DND-41 (cell line): ENCODE results near the gene CCDC80.

Experiments
- ATAC-seq: fragments of 200-7000 bp; cut with Tn5 transposase; 3 replicates; pipeline ENCODE4 v1.9.1; 2021; ENCODE audit warnings: low read depth; ENCODE audit not compliant: insufficient read depth
- DNase-seq: peaks from one replicate; pipeline ENCODE4 v3.0.0-alpha.2; 2020
- H2AFZ ChIP-seq: 2 replicates; pipeline ENCODE4 v1.6.0; 2012; ENCODE audit warnings: low read depth, low read length
- H3K27ac ChIP-seq: 2 replicates; pipeline ENCODE4 v1.5.1; 2012; ENCODE audit warnings: low read length, inconsistent platforms
- H3K27me3 ChIP-seq: fragments of 200-600 bp; sonication (generic); 2 replicates; pipeline ENCODE4 v1.6.0; 2012; ENCODE audit warnings: low read length, mild to moderate bottlenecking, inconsistent platforms; ENCODE audit not compliant: insufficient read depth, poor library complexity
- H3K36me3 ChIP-seq: 2 replicates; pipeline ENCODE4 v1.5.1; 2012; ENCODE audit warnings: low read length, inconsistent platforms; ENCODE audit not compliant: insufficient read depth
- H3K4me1 ChIP-seq: 2 replicates; pipeline ENCODE4 v1.5.1; 2012; ENCODE audit warnings: mild to moderate bottlenecking, low read length; ENCODE audit not compliant: insufficient read depth
- H3K4me2 ChIP-seq: 2 replicates; pipeline ENCODE4 v1.6.0; 2012; ENCODE audit warnings: mild to moderate bottlenecking, moderate library complexity, low read length, inconsistent platforms; ENCODE audit not compliant: insufficient read depth
- H3K4me3 ChIP-seq, 2 experiments: fragments of 200-600 bp in 1 of 2; shearing (Covaris generic) in 1 of 2; 2 replicates each; pipeline ENCODE4 v1.5.1; 2012 to 2016; ENCODE audit warnings: inconsistent platforms in 2 of 2, low read length in 2 of 2, mild to moderate bottlenecking in 2 of 2, low read depth in 1 of 2, moderate library complexity in 1 of 2
- H3K79me2 ChIP-seq: 2 replicates; pipeline ENCODE4 v1.6.0; 2012; ENCODE audit warnings: low read length, inconsistent platforms; ENCODE audit not compliant: insufficient read depth
- H3K9ac ChIP-seq: 2 replicates; pipeline ENCODE4 v1.6.0; 2012; ENCODE audit warnings: low read depth, mild to moderate bottlenecking, inconsistent platforms, low read length, moderate library complexity
- H3K9me3 ChIP-seq: 2 replicates; pipeline ENCODE4 v1.5.1; 2012; ENCODE audit warnings: low read length, moderate library complexity, mild to moderate bottlenecking, inconsistent platforms; ENCODE audit not compliant: insufficient read depth, severe bottlenecking
- H4K20me1 ChIP-seq: 2 replicates; pipeline ENCODE4 v1.6.0; 2012; ENCODE audit warnings: low read length; ENCODE audit not compliant: insufficient read depth
- CTCF ChIP-seq: IDR thresholded peaks from 2 replicates; pipeline ENCODE4 v1.5.1; 2012; ENCODE audit warnings: borderline replicate concordance, low read length, moderate library complexity, mild to moderate bottlenecking; ENCODE audit not compliant: poor library complexity, severe bottlenecking; ENCODE audit errors: extremely low read depth
- EZH2 ChIP-seq: IDR thresholded peaks from 3 replicates; pipeline ENCODE4 v1.6.1; 2012; ENCODE audit warnings: borderline replicate concordance, low read depth, mild to moderate bottlenecking, moderate library complexity, low read length, inconsistent platforms; ENCODE audit not compliant: severe bottlenecking

The CCDC80 gene

GRCh38 chr3:112633757-112634156 is 7.2 kb downstream of the CCDC80 start:
- TF ChIP-seq CTCF = no peak
- no peak for TF ChIP-seq EZH2
- no peaks in the 10 kb centered on the region for H3K79me2 ChIP-seq
- H3K4me1 ChIP-seq = no peaks in the 10 kb centered on the region
- no peak overlapping the region for H3K4me3 ChIP-seq
- ATAC-seq = no peak
- H3K27ac ChIP-seq = no peak overlapping the region
- no peak for DNase-seq
- H3K9me3 ChIP-seq = no peaks in the 10 kb centered on the region
- no peak overlapping the region for H3K4me2 ChIP-seq
- no peak overlapping the region for H3K9ac ChIP-seq
- H3K36me3 ChIP-seq = no peaks in the 10 kb centered on the region
- no peaks in the 10 kb centered on the region for H4K20me1 ChIP-seq
- H2AFZ ChIP-seq = no peak overlapping the region
- peaks cover 6% of the 10 kb centered on the region for H3K27me3 ChIP-seq

GRCh38 chr3:112633191-112633590 is 7.8 kb downstream of the CCDC80 start:
- Histone ChIP-seq H3K27ac (no peak overlapping the region), H2AFZ (no peak overlapping the region), H3K4me1 (no peaks in the 10 kb centered on the region), H3K27me3 (peaks cover 6% of the 10 kb centered on the region), H3K79me2 (no peaks in the 10 kb centered on the region), H3K4me2 (no peak overlapping the region), H3K36me3 (no peaks in the 10 kb centered on the region), H4K20me1 (no peaks in the 10 kb centered on the region), H3K4me3 (no peak overlapping the region), H3K9ac (no peak overlapping the region), H3K9me3 (no peaks in the 10 kb centered on the region)
- TF ChIP-seq EZH2 (no peak), CTCF (no peak)
- ATAC-seq (no peak), DNase-seq (no peak)

- H2AFZ ChIP-seq = no peak overlapping the region
- no peaks in the 10 kb centered on the region for H3K79me2 ChIP-seq
- H3K27ac ChIP-seq = no peak overlapping the region
- no peaks in the 10 kb centered on the region for H3K4me1 ChIP-seq
- H3K9ac ChIP-seq = no peak overlapping the region
- TF ChIP-seq EZH2 (no peak), CTCF (no peak)
- H3K9me3 ChIP-seq = no peaks in the 10 kb centered on the region
- no peaks in the 10 kb centered on the region for H3K36me3 ChIP-seq
- ATAC-seq (no peak), DNase-seq (no peak)
- no peak overlapping the region for H3K4me2 ChIP-seq
- H3K4me3 ChIP-seq = no peak overlapping the region
- no peaks in the 10 kb centered on the region for H4K20me1 ChIP-seq
- peaks cover 6% of the 10 kb centered on the region for H3K27me3 ChIP-seq
Measured at GRCh38 chr3:112632596-112632995, 8.3 kb downstream of the CCDC80 start.

GRCh38 chr3:112631257-112631656 is 9.7 kb downstream of the CCDC80 start:
- peaks cover 6% of the 10 kb centered on the region for H3K27me3 ChIP-seq
- no peak overlapping the region for H3K4me2 ChIP-seq
- no peaks in the 10 kb centered on the region for H3K79me2 ChIP-seq
- H3K36me3 ChIP-seq = no peaks in the 10 kb centered on the region
- TF ChIP-seq CTCF (no peak), EZH2 (no peak)
- no peak overlapping the region for H2AFZ ChIP-seq
- H3K9ac ChIP-seq = no peak overlapping the region
- H3K9me3 ChIP-seq = no peaks in the 10 kb centered on the region
- H4K20me1 ChIP-seq = no peaks in the 10 kb centered on the region
- H3K27ac ChIP-seq = no peak overlapping the region
- H3K4me3 ChIP-seq = no peak overlapping the region
- no peaks in the 10 kb centered on the region for H3K4me1 ChIP-seq
- DNase-seq (no peak), ATAC-seq (no peak)
